Measurements from ENCODE around the gene CSMD2. TPM values are rescaled to one million over a fixed set of nuclear protein-coding genes. Genes with fewer than 3 reads are reported as not detected.

The CSMD2 gene
- total and polyA plus RNA-seq, 2 of the 8 experiments (the other 6 are each of a cell fraction or from before 2014, with no cell fraction given), result 7.0 to 14.7 TPM

GRCh38 chr1:33903210-33903589 is 261.8 kb downstream of the CSMD2 start:
- no peak overlapping the region for H3K4ac ChIP-seq (replicated peaks; ENCODE audit: insufficient read length, low read depth, low read length)
- H2AFZ ChIP-seq (ENCODE audit: low read length), result no peak overlapping the region
- no peak overlapping the region for H3K18ac ChIP-seq (ENCODE audit: extremely low read depth, low read length)
- no peak overlapping the region for H3K14ac ChIP-seq (ENCODE audit: insufficient read length)
- no peaks in the 10 kb centered on the region for H3K27me3 ChIP-seq (replicated peaks in 1 of 4; ENCODE audit: control insufficient read depth in 3 of 4, extremely low read depth in 1 of 4, insufficient read depth in 3 of 4, low read length in 3 of 4)
- no peaks in the 10 kb centered on the region for H4K20me1 ChIP-seq (replicated peaks in 1 of 2; ENCODE audit: control insufficient read depth in 1 of 2, insufficient read depth in 2 of 2, low read length in 2 of 2)
- no peaks in the 10 kb centered on the region for H3K23me2 ChIP-seq (ENCODE audit: low read depth, low read length)
- H4K91ac ChIP-seq (replicated peaks; ENCODE audit: insufficient read length, low read length), result no peak overlapping the region
- H3K23ac ChIP-seq (ENCODE audit: insufficient read length), result no peak overlapping the region
- TF ChIP-seq, protein P1, sequence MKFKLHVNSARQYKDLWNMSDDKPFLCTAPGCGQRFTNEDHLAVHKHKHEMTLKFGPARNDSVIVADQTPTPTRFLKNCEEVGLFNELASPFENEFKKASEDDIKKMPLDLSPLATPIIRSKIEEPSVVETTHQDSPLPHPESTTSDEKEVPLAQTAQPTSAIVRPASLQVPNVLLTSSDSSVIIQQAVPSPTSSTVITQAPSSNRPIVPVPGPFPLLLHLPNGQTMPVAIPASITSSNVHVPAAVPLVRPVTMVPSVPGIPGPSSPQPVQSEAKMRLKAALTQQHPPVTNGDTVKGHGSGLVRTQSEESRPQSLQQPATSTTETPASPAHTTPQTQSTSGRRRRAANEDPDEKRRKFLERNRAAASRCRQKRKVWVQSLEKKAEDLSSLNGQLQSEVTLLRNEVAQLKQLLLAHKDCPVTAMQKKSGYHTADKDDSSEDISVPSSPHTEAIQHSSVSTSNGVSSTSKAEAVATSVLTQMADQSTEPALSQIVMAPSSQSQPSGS (IDR thresholded peaks at IDR 0.05; ENCODE audit: low read length), result no peak
- TF ChIP-seq CTCF (IDR thresholded peaks at IDR 0.05; ENCODE audit: control extremely low read depth in 1 of 3, insufficient read depth in 1 of 3, low read depth in 1 of 3, low read length in 3 of 3) (no peak), ASH2L (IDR thresholded peaks at IDR 0.05; ENCODE audit: low read length) (no peak)
- no peak overlapping the region for H2AK5ac ChIP-seq (ENCODE audit: low read depth, low read length)
- no peak overlapping the region for H2BK5ac ChIP-seq (ENCODE audit: low read depth, low read length)
- H3K9ac ChIP-seq (replicated peaks in 1 of 4; ENCODE audit: extremely low read depth in 1 of 4, low read depth in 3 of 4, low read length in 3 of 4), result no peak overlapping the region
- no peak overlapping the region for H3K4me2 ChIP-seq (ENCODE audit: insufficient read depth in 1 of 2, low read depth in 2 of 2, low read length in 2 of 2)
- H3K56ac ChIP-seq (replicated peaks; ENCODE audit: insufficient read length, low read depth, low read length), result no peak overlapping the region
- H4K8ac ChIP-seq (ENCODE audit: extremely low read depth, insufficient read depth, low read length), result no peak overlapping the region
- CTCF ChIA-PET (ENCODE audit: partially characterized antibody), result interaction anchor here (1.1 kb wide), 1 partner anchor 270 kb away, joined by 3 read pairs; no protein-coding TSS in a partner anchor
- no peak overlapping the region for H3K4me3 ChIP-seq (ENCODE audit: extremely low read depth in 1 of 4, insufficient read depth in 2 of 4, low read depth in 3 of 4, low read length in 4 of 4)
- no peaks in the 10 kb centered on the region for H3K36me3 ChIP-seq (ENCODE audit: control insufficient read depth in 2 of 4, insufficient read depth in 4 of 4, low read length in 3 of 4)
- no peak overlapping the region for H2BK120ac ChIP-seq (replicated peaks; ENCODE audit: low read depth, low read length)
- H4K5ac ChIP-seq (ENCODE audit: insufficient read length, low read depth, low read length), result no peak overlapping the region
- no peaks in the 10 kb centered on the region; the same call in 1 of the 2 replicates for H3K79me1 ChIP-seq (ENCODE audit: low read depth, low read length)
- FAIRE-seq (no peak), DNase-seq (ENCODE audit: low read depth in 1 of 2, low spot score in 2 of 2) (no peak)
- no peak overlapping the region for H2BK12ac ChIP-seq (ENCODE audit: low read depth, low read length)
- H3K79me2 ChIP-seq (ENCODE audit: control insufficient read depth in 1 of 2, insufficient read depth in 2 of 2, low read length in 2 of 2), result no peaks in the 10 kb centered on the region
- POLR2A ChIA-PET (ENCODE audit: partially characterized antibody), result no interaction called here
- H3K27ac ChIP-seq (ENCODE audit: low read depth, low read length), result no peak overlapping the region
- 95% methylated on average over 2 of the region's 2 CpGs; no CpG with 5 or more reads in 1 of the 2 experiments for WGBS, 2 experiments (ENCODE audit: extremely low coverage in 1 of 2, insufficient coverage in 1 of 2, insufficient read length in 1 of 2, insufficient replicate concordance in 2 of 2, low coverage in 1 of 2, low lambda C conversion rate in 2 of 2, missing lambda C conversion rate in 1 of 2)
- H3K4me1 ChIP-seq (replicated peaks in 1 of 4; ENCODE audit: control insufficient read depth in 3 of 4, insufficient read depth in 4 of 4, low read length in 3 of 4), result no peaks in the 10 kb centered on the region
- H3K9me3 ChIP-seq (ENCODE audit: insufficient read depth in 2 of 2, low read depth in 1 of 2, low read length in 1 of 2), result no peaks in the 10 kb centered on the region
- H2BK20ac ChIP-seq (ENCODE audit: low read length), result no peak overlapping the region
- H2BK15ac ChIP-seq (ENCODE audit: low read length), result no peak overlapping the region
